Spleen (tissue), 11 donors: ENCODE measurements around the gene TSPAN18. TPM values are rescaled to one million over a fixed set of nuclear protein-coding genes. Genes with fewer than 3 reads are reported as not detected.

Experiments
- DNase-seq: peaks from one replicate; pipeline ENCODE4 v3.0.0-alpha.2; 2020
- H3K27ac ChIP-seq, 8 donors: fragments of 200-600 bp; sonication (generic) in 7 of 8; 1 replicate in 4 of 8; 2 replicates in 4 of 8; pipeline versions ENCODE4 v1.5.0 to v1.8.0; 2016 to 2021; ENCODE audit warnings: inconsistent platforms in 4 of 8, mild to moderate bottlenecking in 4 of 8, moderate library complexity in 1 of 8
- H3K27me3 ChIP-seq, 7 donors: fragments of 200-600 bp; sonication (generic) in 6 of 7; replicated peaks in 1 of 7; 1 replicate in 4 of 7; 2 replicates in 3 of 7; pipeline versions ENCODE4 v1.5.0 to v1.8.0; 2016 to 2021; ENCODE audit warnings: inconsistent platforms in 3 of 7, mild to moderate bottlenecking in 1 of 7
- H3K36me3 ChIP-seq, 6 donors: fragments of 200-600 bp; sonication (generic) in 5 of 6; 1 replicate in 4 of 6; 2 replicates in 2 of 6; pipeline versions ENCODE4 v1.5.0 to v1.8.0; 2016 to 2021; ENCODE audit warnings: inconsistent platforms in 2 of 6
- H3K4me1 ChIP-seq, 6 donors: fragments of 200-600 bp; sonication (generic) in 5 of 6; 1 replicate in 3 of 6; 2 replicates in 3 of 6; pipeline versions ENCODE4 v1.5.0 to v1.8.0; 2016 to 2021; ENCODE audit warnings: inconsistent platforms in 3 of 6
- H3K4me3 ChIP-seq, 8 donors: fragments of 200-600 bp; sonication (generic) in 7 of 8; 1 replicate in 4 of 8; 2 replicates in 4 of 8; pipeline versions ENCODE4 v1.5.0 to v1.8.0; 2016 to 2021; ENCODE audit warnings: inconsistent platforms in 4 of 8, mild to moderate bottlenecking in 4 of 8, moderate library complexity in 2 of 8
- H3K9me3 ChIP-seq, 8 donors: fragments of 200-600 bp; sonication (generic) in 7 of 8; 1 replicate in 4 of 8; 2 replicates in 4 of 8; pipeline versions ENCODE4 v1.5.0 to v1.8.0; 2016 to 2021; ENCODE audit warnings: inconsistent platforms in 4 of 8
- POLR2A ChIP-seq, 3 donors: fragments of 450-650 bp; IDR thresholded peaks; one replicate each; pipeline ENCODE4 v1.5.1; 2017; ENCODE audit warnings: antibody characterized with exemption in 3 of 3, mild to moderate bottlenecking in 1 of 3
- POLR2AphosphoS5 ChIP-seq, 3 donors: sonication (generic); formaldehyde crosslinking; IDR thresholded peaks; one replicate each; pipeline ENCODE4 v1.5.1; 2017; ENCODE audit warnings: antibody characterized with exemption in 3 of 3
- WGBS, 5 donors: extraction: QIAGEN DNeasy Blood & Tissue Kit in 3 of 5; methylation state at CpG; one replicate each; pipeline versions ENCODE4 v1.1.5 to v1.1.7; 2013 to 2018; 5-methylcytosine and 5-hydroxymethylcytosine counted together
- intact Hi-C: fragments of 100-400 bp; cut with DNase I; formaldehyde crosslinking; loops from one replicate; pipeline ENCODE4 v1.15.0; 2023; ENCODE audit warnings: low total_unique reads
- polyA plus RNA-seq, 3 donors: library from polyadenylated mRNA; stranded (reverse); fragments of 200-250 nt; gene quantifications; one replicate each; pipeline ENCODE4 v1.2.1, GENCODE V29; 2013
- total RNA-seq, 7 donors: library from RNA; depleted of rRNA in 3 of 7; stranded (reverse); fragments of >200 nt in 3 of 7; fragmentation: NEBNext Ultra II Directional in 4 of 7; extraction: Animal tissue kit (Norgen Biotek cat#: 25700) in 4 of 7; gene quantifications; one replicate each; pipeline versions ENCODE4 v1.1.0 to v1.2.1, GENCODE V29; 2016 to 2021
- TF ChIP-seq, protein P1 (sequence below), 11 experiments: fragments of 200-600 bp in 7 of 11; fragments of 450-650 bp in 4 of 11; sonication (generic) in 4 of 11; IDR thresholded peaks in 8 of 11; conservative IDR thresholded peaks in 3 of 11; 1 replicate in 7 of 11; 2 replicates in 4 of 11; pipeline versions ENCODE4 v1.4.0 to v1.8.0; 2016 to 2021; ENCODE audit warnings: antibody characterized with exemption in 11 of 11, inconsistent platforms in 4 of 11, mild to moderate bottlenecking in 1 of 11
- donor health status: healthy with polysubstance abuse.
- donor health status: DM: no; HTN: no; CAD: no; lungs with moderate emphysema.
- donor health status: DM: no; HTN: no; CAD: no.
- donor health status: Bipolar disorder and iron deficiency.
- donor health status: healthy.
- donor health status: DM: no; HTN: no; CAD: no.
- donor health status: DM: yes; HTN: yes; CAD: no.

TSPAN18 gene
- total and polyA plus RNA-seq, 10 donors = 2.1 to 47.5 (median 21.3) TPM

DNA sequence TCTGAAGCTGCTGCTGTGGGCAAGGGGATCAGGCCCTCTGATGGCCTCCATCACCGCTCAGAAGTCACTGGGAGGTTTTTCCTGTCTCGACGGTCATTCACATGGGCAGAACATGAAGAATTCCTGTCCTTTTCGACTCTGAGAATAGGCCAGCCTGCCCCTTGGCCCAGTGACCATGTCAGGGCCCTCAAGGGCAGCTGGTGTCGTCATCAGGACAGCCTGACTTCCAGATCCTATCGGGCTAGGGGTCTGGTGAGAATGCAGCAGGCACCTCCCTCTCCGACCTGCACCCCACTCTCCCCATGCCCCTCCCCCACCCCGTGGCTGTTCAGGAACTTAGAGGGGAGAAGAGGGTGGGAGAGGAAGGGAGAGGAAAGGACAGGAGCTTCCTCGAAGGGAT is 220.4 kb downstream of the TSPAN18 start:
- Histone ChIP-seq H3K9me3 (no peaks in the 10 kb centered on the region), H3K27ac (peak overlapping the region in 7 of 8 donors; percentile 29 to 97 (median 92)), H3K27me3 (peaks cover 0 to 16% (median 0%) of the 10 kb centered on the region in 7 donors), H3K36me3 (peaks cover 0 to 25% (median 4%) of the 10 kb centered on the region in 6 donors), H3K4me3 (peak overlapping the region in 1 of 8 donors; percentile 21), H3K4me1 (peaks cover 52 to 99% (median 84%) of the 10 kb centered on the region in 6 donors)
- DNase-seq = no peak
- WGBS, 5 donors = 46 to 64% (median 51%) methylated on average over 9 of the region's 9 CpGs
- intact Hi-C loops = no loop called here
- TF ChIP-seq, protein P1, sequence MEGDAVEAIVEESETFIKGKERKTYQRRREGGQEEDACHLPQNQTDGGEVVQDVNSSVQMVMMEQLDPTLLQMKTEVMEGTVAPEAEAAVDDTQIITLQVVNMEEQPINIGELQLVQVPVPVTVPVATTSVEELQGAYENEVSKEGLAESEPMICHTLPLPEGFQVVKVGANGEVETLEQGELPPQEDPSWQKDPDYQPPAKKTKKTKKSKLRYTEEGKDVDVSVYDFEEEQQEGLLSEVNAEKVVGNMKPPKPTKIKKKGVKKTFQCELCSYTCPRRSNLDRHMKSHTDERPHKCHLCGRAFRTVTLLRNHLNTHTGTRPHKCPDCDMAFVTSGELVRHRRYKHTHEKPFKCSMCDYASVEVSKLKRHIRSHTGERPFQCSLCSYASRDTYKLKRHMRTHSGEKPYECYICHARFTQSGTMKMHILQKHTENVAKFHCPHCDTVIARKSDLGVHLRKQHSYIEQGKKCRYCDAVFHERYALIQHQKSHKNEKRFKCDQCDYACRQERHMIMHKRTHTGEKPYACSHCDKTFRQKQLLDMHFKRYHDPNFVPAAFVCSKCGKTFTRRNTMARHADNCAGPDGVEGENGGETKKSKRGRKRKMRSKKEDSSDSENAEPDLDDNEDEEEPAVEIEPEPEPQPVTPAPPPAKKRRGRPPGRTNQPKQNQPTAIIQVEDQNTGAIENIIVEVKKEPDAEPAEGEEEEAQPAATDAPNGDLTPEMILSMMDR (IDR thresholded peaks at IDR 0.05 in 8 of 11, conservative IDR thresholded peaks at IDR 0.05 in 3 of 11) = no peak
- TF ChIP-seq POLR2AphosphoS5 (IDR thresholded peaks at IDR 0.05) = peak in 2 of 3 donors; percentile 55 to 56

DNA sequence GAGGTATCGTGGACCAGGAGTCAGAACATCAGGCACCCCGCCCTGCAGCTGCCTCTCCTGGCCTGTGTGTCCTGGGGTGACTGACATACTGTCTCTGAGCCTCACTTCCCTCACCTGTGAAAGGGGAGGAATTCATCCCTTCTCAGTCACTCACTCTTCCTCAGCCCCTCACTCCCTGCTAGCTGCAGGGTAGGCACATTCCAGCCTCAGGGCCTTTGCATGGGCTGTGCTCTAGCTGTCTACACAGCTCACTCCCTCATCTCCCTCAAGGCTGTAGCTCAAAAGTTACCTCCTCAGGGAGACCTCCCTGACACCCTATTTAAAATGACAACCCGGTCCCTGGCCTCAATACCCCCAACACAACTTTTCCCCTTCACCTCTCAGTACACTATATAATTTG is 221.4 kb downstream of the TSPAN18 start:
- H3K4me3 ChIP-seq = peak overlapping the region in 2 of 8 donors; percentile 21 to 92
- H3K4me1 ChIP-seq = peaks cover 44 to 99% (median 78%) of the 10 kb centered on the region in 6 donors
- 76 to 99% (median 93%) methylated on average over 3 of the region's 3 CpGs for WGBS, 5 donors
- no peaks in the 10 kb centered on the region for H3K9me3 ChIP-seq
- TF ChIP-seq, protein P1 (IDR thresholded peaks at IDR 0.05 in 8 of 11, conservative IDR thresholded peaks at IDR 0.05 in 3 of 11) = no peak
- TF ChIP-seq POLR2AphosphoS5 (IDR thresholded peaks at IDR 0.05) (no peak), POLR2A (IDR thresholded peaks at IDR 0.05) (no peak)
- H3K27me3 ChIP-seq = peaks cover 0 to 16% (median 0%) of the 10 kb centered on the region in 7 donors
- H3K27ac ChIP-seq = peak overlapping the region in 7 of 8 donors; percentile 4 to 97 (median 92)
- intact Hi-C loops = no loop called here
- peaks cover 0 to 25% (median 4%) of the 10 kb centered on the region in 6 donors for H3K36me3 ChIP-seq
- no peak for DNase-seq

DNA sequence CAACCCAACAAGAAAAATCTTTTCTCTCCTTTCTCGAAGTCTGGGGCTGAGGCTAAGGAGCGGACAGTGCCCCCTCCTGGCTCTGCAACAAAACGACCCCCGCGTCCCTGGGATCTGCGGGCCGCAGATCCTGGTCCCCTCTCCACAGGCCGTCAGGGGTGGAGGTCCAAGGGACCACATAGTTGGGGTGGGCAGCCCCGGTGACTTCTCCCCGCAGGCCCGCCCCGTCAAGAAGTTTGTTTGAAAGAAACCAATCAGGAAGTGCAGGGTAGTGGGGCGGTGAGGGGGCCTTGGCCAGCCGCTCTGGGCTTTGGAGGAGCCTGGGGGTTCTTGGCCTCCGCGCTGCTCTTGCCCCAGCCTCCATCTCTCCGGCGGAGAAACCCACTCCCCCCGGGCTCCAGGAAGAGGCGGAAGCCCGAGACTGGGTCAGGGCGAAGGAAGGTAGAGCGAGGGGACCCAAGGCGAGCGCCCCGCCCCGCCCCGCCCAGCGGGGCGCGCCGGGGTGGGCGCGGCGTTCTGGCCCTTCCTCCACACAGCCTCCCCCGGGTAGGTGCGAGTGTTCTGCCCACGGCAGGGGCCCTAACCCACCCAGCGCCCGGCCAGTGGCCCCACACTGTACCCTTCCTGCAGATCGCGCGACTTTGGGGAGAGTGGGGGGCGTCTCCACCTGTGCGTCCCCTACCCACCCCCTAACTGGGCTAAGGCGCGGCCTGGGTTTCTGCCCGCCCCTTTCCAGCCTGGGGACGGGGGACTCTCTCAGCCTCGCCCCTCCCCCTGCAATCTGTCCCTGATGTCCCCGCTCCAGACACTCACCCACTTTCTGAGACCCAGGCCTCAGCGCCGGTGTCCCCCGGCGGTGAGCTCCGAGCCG is 222.6 kb downstream of the TSPAN18 start:
- Histone ChIP-seq H3K36me3 (peaks cover 0 to 25% (median 4%) of the 10 kb centered on the region in 6 donors), H3K4me1 (peaks cover 36 to 97% (median 75%) of the 10 kb centered on the region in 6 donors), H3K27me3 (peaks cover 0 to 16% (median 0%) of the 10 kb centered on the region in 7 donors), H3K27ac (peak overlapping the region; percentile 80 to 97 (median 92)), H3K9me3 (no peaks in the 10 kb centered on the region), H3K4me3 (peak overlapping the region; percentile 72 to 97 (median 85))
- intact Hi-C loops = no loop called here
- DNase-seq = peak; percentile 88
- 2 to 5% (median 3%) methylated on average over 18 to 57 of the region's 57 CpGs for WGBS, 5 donors
- TF ChIP-seq POLR2A (IDR thresholded peaks at IDR 0.05) = no peak
- TF ChIP-seq, protein P1 (IDR thresholded peaks at IDR 0.05 in 8 of 11, conservative IDR thresholded peaks at IDR 0.05 in 3 of 11) = peak in 10 of 11 experiments; percentile 26 to 80 (median 66)
- peak in 2 of 3 donors; percentile 57 to 65 for TF ChIP-seq POLR2AphosphoS5 (IDR thresholded peaks at IDR 0.05)
